Karpas-422 (cell line): Measurements from ENCODE around the gene FPR3. TPM values are rescaled to one million over a fixed set of nuclear protein-coding genes. Genes with fewer than 3 reads are reported as not detected.

Source experiments
- DNase-seq: peaks from one replicate; pipeline ENCODE4 v3.0.0-alpha.2; 2015
- H2AFZ ChIP-seq: fragments of 200-600 bp; sonication (generic); 2 replicates; pipeline ENCODE4 v1.6.1; 2014; ENCODE audit warnings: antibody characterized with exemption, low read length, mixed read lengths
- H3K27ac ChIP-seq: fragments of 200-600 bp; sonication (generic); 2 replicates; pipeline ENCODE4 v1.5.1; 2014; ENCODE audit warnings: mild to moderate bottlenecking, low read length, moderate library complexity
- H3K27me3 ChIP-seq: fragments of 200-600 bp; sonication (generic); 2 replicates; pipeline ENCODE4 v1.6.1; 2014; ENCODE audit warnings: low read length, mixed read lengths
- H3K36me3 ChIP-seq: fragments of 200-600 bp; sonication (generic); 2 replicates; pipeline ENCODE4 v1.6.1; 2014; ENCODE audit warnings: low read length, mixed read lengths; ENCODE audit not compliant: insufficient read depth
- H3K4me1 ChIP-seq: fragments of 200-600 bp; sonication (generic); 2 replicates; pipeline ENCODE4 v1.6.1; 2014; ENCODE audit warnings: mild to moderate bottlenecking, low read length, mixed read lengths
- H3K4me2 ChIP-seq: fragments of 200-600 bp; sonication (generic); 2 replicates; pipeline ENCODE4 v1.6.1; 2014; ENCODE audit warnings: low read length, low read depth, mild to moderate bottlenecking; ENCODE audit not compliant: poor library complexity, severe bottlenecking
- H3K4me3 ChIP-seq: fragments of 200-600 bp; sonication (generic); 2 replicates; pipeline ENCODE4 v1.5.1; 2014; ENCODE audit warnings: mild to moderate bottlenecking, antibody characterized with exemption, low read length, mixed read lengths
- H3K79me2 ChIP-seq: fragments of 200-600 bp; sonication (generic); 2 replicates; pipeline ENCODE4 v1.6.1; 2014; ENCODE audit warnings: mild to moderate bottlenecking, low read length, mixed read lengths
- H3K9ac ChIP-seq: fragments of 200-600 bp; sonication (generic); 2 replicates; pipeline ENCODE4 v1.6.0; 2014; ENCODE audit warnings: low read length
- H3K9me2 ChIP-seq: fragments of 200-600 bp; sonication (generic), shearing (Covaris generic); replicated peaks from 2 replicates; pipeline ENCODE4 v1.6.0; 2014; ENCODE audit warnings: mild to moderate bottlenecking, low read length, moderate library complexity; ENCODE audit not compliant: insufficient read depth
- H3K9me3 ChIP-seq: fragments of 300-700, 200-600 bp; sonication (generic); 2 replicates; pipeline ENCODE4 v1.6.1; 2014; ENCODE audit warnings: low read length, mixed read lengths
- H4K20me1 ChIP-seq: fragments of 200-600 bp; sonication (generic); 2 replicates; pipeline ENCODE4 v1.6.1; 2014; ENCODE audit warnings: mild to moderate bottlenecking, antibody characterized with exemption, low read length, low read depth; ENCODE audit not compliant: insufficient read depth
- total RNA-seq: library from RNA; depleted of rRNA; stranded (reverse); fragments of >200 nt; shearing (Covaris generic); gene quantifications from 2 replicates; pipeline ENCODE4 v1.2.3, GENCODE V29; 2014; ENCODE audit warnings: low replicate concordance

FPR3 gene
- total RNA-seq, 1 experiment from 2014 or later, result not detected

- no peak overlapping the region for H2AFZ ChIP-seq
- H3K79me2 ChIP-seq, result no peaks in the 10 kb centered on the region
- H3K27me3 ChIP-seq, result 0 out of 2 replicates have a peak, but pooled peaks cover 4% of the 10 kb centered on the region
- no peaks in the 10 kb centered on the region for H3K9me2 ChIP-seq
- H3K27ac ChIP-seq, result no peak overlapping the region
- H3K4me2 ChIP-seq, result no peak overlapping the region
- H3K36me3 ChIP-seq, result no peaks in the 10 kb centered on the region
- H3K4me1 ChIP-seq, result peaks cover 19% of the 10 kb centered on the region
- no peak overlapping the region for H3K4me3 ChIP-seq
- no peaks in the 10 kb centered on the region for H4K20me1 ChIP-seq
- DNase-seq, result no peak
- no peaks in the 10 kb centered on the region for H3K9me3 ChIP-seq
- no peak overlapping the region for H3K9ac ChIP-seq
Observed at GRCh38 chr19:51788029-51788428, 6.9 kb upstream of the FPR3 start.

- H3K9ac ChIP-seq, result no peak overlapping the region
- no peaks in the 10 kb centered on the region for H3K79me2 ChIP-seq
- no peak overlapping the region for H2AFZ ChIP-seq
Observed at GRCh38 chr19:51789061-51789795, 5.7 kb upstream of the FPR3 start.

GRCh38 chr19:51792932-51793331 lies 2.0 kb upstream of the FPR3 start:
- DNase-seq, result no peak
- H3K9ac ChIP-seq, result no peak overlapping the region
- H3K9me2 ChIP-seq, result no peaks in the 10 kb centered on the region

More at GRCh38 chr19:51789061-51789795, 5.7 kb upstream of the FPR3 start:
- H3K4me2 ChIP-seq, result no peak overlapping the region
- no peak for DNase-seq
- peaks cover 19% of the 10 kb centered on the region for H3K4me1 ChIP-seq
- no peaks in the 10 kb centered on the region for H3K9me3 ChIP-seq
- H3K27ac ChIP-seq, result no peak overlapping the region
- H3K9me2 ChIP-seq, result no peaks in the 10 kb centered on the region
- H3K27me3 ChIP-seq, result 0 out of 2 replicates have a peak, but pooled peaks cover 4% of the 10 kb centered on the region
- no peaks in the 10 kb centered on the region for H3K36me3 ChIP-seq
- no peak overlapping the region for H3K4me3 ChIP-seq
- no peaks in the 10 kb centered on the region for H4K20me1 ChIP-seq

GRCh38 chr19:51793994-51794393 lies 963 bp upstream of the FPR3 start:
- no peak overlapping the region for H3K27ac ChIP-seq
- no peaks in the 10 kb centered on the region for H4K20me1 ChIP-seq
- H3K79me2 ChIP-seq, result no peaks in the 10 kb centered on the region
- H3K4me2 ChIP-seq, result no peak overlapping the region
- H3K9me3 ChIP-seq, result no peaks in the 10 kb centered on the region
- no peaks in the 10 kb centered on the region for H3K4me1 ChIP-seq
- H3K9me2 ChIP-seq, result no peaks in the 10 kb centered on the region
- H3K27me3 ChIP-seq, result peaks cover 4% of the 10 kb centered on the region; the same call in 1 of the 2 replicates
- DNase-seq, result no peak
- H2AFZ ChIP-seq, result no peak overlapping the region
- no peaks in the 10 kb centered on the region for H3K36me3 ChIP-seq
- no peak overlapping the region for H3K4me3 ChIP-seq
- H3K9ac ChIP-seq, result no peak overlapping the region

More at GRCh38 chr19:51792932-51793331, 2.0 kb upstream of the FPR3 start:
- H3K4me1 ChIP-seq, result no peaks in the 10 kb centered on the region
- H3K79me2 ChIP-seq, result no peaks in the 10 kb centered on the region
- H3K27ac ChIP-seq, result no peak overlapping the region
- H3K4me3 ChIP-seq, result no peak overlapping the region
- H3K27me3 ChIP-seq, result peaks cover 4% of the 10 kb centered on the region; the same call in 1 of the 2 replicates
- no peaks in the 10 kb centered on the region for H3K9me3 ChIP-seq
- H3K36me3 ChIP-seq, result no peaks in the 10 kb centered on the region
- H3K4me2 ChIP-seq, result no peak overlapping the region
- no peak overlapping the region for H2AFZ ChIP-seq
- no peaks in the 10 kb centered on the region for H4K20me1 ChIP-seq

GRCh38 chr19:51796195-51796679 lies 1.3 kb downstream of the FPR3 start:
- Histone ChIP-seq H3K4me1 (no peaks in the 10 kb centered on the region), H3K27me3 (peaks cover 4% of the 10 kb centered on the region; the same call in 1 of the 2 replicates), H3K9ac (no peak overlapping the region), H3K4me3 (no peak overlapping the region), H3K9me3 (no peaks in the 10 kb centered on the region), H3K9me2 (no peaks in the 10 kb centered on the region), H3K4me2 (no peak overlapping the region), H3K27ac (no peak overlapping the region), H3K79me2 (no peaks in the 10 kb centered on the region), H2AFZ (no peak overlapping the region), H4K20me1 (no peaks in the 10 kb centered on the region), H3K36me3 (no peaks in the 10 kb centered on the region)
- no peak for DNase-seq

- H3K27me3 ChIP-seq, result no peaks in the 10 kb centered on the region; the same call in 1 of the 2 replicates
- H3K36me3 ChIP-seq, result no peaks in the 10 kb centered on the region
- no peak overlapping the region for H2AFZ ChIP-seq
- H3K9me3 ChIP-seq, result no peaks in the 10 kb centered on the region
- no peak for DNase-seq
- no peaks in the 10 kb centered on the region for H4K20me1 ChIP-seq
- H3K9ac ChIP-seq, result no peak overlapping the region
- H3K79me2 ChIP-seq, result no peaks in the 10 kb centered on the region
- H3K27ac ChIP-seq, result no peak overlapping the region
- H3K4me2 ChIP-seq, result no peak overlapping the region
- no peak overlapping the region for H3K4me3 ChIP-seq
- H3K9me2 ChIP-seq, result no peaks in the 10 kb centered on the region
- H3K4me1 ChIP-seq, result no peaks in the 10 kb centered on the region
Observed at GRCh38 chr19:51797480-51797879, 2.5 kb downstream of the FPR3 start.

GRCh38 chr19:51798062-51798461 lies 3.1 kb downstream of the FPR3 start:
- H3K9me3 ChIP-seq, result no peaks in the 10 kb centered on the region
- no peak for DNase-seq
- H3K27ac ChIP-seq, result no peak overlapping the region
- no peak overlapping the region for H3K4me3 ChIP-seq
- no peak overlapping the region for H2AFZ ChIP-seq
- H3K9me2 ChIP-seq, result no peaks in the 10 kb centered on the region
- H3K36me3 ChIP-seq, result no peaks in the 10 kb centered on the region
- no peaks in the 10 kb centered on the region; the same call in 1 of the 2 replicates for H3K27me3 ChIP-seq
- no peak overlapping the region for H3K4me2 ChIP-seq
- H3K9ac ChIP-seq, result no peak overlapping the region
- H3K4me1 ChIP-seq, result no peaks in the 10 kb centered on the region
- no peaks in the 10 kb centered on the region for H4K20me1 ChIP-seq
- no peaks in the 10 kb centered on the region for H3K79me2 ChIP-seq

GRCh38 chr19:51799034-51799773 lies 4.2 kb downstream of the FPR3 start:
- Histone ChIP-seq H3K4me2 (no peak overlapping the region), H3K4me1 (peaks cover 5% of the 10 kb centered on the region), H3K4me3 (no peak overlapping the region), H3K79me2 (no peaks in the 10 kb centered on the region), H2AFZ (no peak overlapping the region), H3K9ac (no peak overlapping the region), H4K20me1 (no peaks in the 10 kb centered on the region), H3K27ac (no peak overlapping the region), H3K27me3 (no peaks in the 10 kb centered on the region; the same call in 1 of the 2 replicates), H3K36me3 (no peaks in the 10 kb centered on the region), H3K9me3 (no peaks in the 10 kb centered on the region), H3K9me2 (no peaks in the 10 kb centered on the region)
- no peak for DNase-seq
